HG03159 (cell line): Measurements from ENCODE around the gene AQP2.

ENCODE experiments used
- ATAC-seq: cut with Tn5 transposase; IDR thresholded peaks from one replicate; pipeline ENCODE4 v1.9.1; 2021; ENCODE audit warnings: mild to moderate bottlenecking, moderate library complexity; ENCODE audit not compliant: unreplicated experiment

AQP2 gene

GRCh38 chr12:49954863-49955830 lies 4.6 kb downstream of the AQP2 start:
- no peak for ATAC-seq

DNA sequence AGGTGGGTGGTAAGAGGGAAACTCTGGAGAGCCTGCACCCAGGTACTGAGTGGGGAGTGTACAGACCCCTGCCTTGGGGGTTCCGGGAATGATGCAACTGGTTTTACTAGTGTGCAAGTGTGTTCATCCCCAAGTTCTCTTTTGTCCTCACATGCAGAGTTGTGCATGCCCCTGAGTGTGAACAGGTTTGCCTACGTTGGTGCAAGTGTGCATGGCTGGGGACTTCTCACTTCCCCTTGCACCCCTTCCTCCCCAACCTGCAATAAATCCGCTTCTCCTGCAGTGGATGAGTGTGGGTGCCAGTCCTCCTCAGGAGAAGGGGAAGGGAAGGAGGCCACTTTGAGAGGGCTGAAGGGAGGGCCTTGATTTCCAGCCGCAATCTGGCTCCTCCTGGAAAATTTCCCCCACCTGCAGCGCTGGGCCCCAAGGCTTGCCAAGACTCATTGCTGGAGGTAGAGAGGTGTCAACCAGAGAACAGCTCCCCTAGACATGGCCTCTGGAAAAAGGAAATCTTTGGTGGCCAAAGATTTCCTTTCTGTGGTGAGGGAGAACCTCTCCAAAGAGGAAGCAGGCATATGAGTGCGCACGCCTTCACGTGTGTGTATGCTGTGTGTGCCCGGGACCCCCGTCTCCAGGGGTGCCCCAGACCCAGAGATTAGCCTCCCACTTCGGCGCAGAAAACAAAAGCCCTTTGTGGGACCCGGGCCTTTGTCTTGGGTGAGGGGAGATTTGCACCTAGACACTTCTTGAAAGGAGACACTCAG lies 5.5 kb downstream of the AQP2 start:
- no peak for ATAC-seq

DNA sequence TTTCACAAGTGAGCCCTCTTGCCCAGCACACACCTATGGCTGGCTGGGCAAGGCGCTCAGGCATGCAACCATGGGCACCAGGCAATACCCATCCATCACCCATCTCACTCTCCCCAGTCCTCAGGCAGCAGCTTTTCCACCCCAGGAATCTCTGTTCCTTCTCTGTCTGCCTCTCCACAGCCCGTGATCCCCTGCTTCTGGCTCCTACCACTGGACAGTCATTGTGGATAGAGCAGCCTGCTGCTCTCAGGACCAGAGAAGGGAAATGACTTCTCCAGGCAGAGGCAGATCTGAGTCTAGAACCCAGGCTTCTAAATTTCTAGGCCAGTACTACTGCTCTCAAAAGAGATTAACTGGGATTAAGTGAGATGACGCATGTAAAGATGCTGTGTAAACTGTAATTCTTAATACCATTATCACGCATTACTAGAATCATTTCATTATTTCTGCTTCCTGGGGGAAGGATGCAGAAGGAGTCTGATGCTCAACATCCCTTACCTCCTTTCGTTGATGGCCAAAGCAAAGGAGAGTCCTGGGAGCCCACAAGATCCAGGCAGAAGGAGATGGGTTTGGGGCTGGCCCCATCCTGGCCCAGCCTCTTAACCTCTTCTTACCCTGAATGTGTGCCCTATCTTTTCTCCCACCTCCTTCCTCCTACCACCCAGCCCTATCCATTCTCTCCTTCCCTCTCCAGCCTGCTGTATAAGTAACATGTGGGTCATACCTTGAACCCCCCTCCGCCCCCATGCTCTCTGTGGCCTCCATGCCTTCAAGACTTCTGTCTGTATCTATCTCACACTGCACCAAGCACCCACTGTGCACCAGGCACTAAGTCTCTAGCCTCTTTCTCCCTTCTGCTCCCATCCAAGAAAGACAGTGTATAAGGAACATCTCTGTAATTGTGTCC lies 6.4 kb downstream of the AQP2 start:
- no peak for ATAC-seq

- ATAC-seq: no peak
These were observed 7.0 kb downstream of the AQP2 start for GRCh38 chr12:49957570-49957967.

- ATAC-seq: no peak
These were observed 9.3 kb downstream of the AQP2 start for GRCh38 chr12:49959685-49960473.

- no peak for ATAC-seq
These were observed 10.1 kb downstream of the AQP2 start for GRCh38 chr12:49960474-49961110.

DNA sequence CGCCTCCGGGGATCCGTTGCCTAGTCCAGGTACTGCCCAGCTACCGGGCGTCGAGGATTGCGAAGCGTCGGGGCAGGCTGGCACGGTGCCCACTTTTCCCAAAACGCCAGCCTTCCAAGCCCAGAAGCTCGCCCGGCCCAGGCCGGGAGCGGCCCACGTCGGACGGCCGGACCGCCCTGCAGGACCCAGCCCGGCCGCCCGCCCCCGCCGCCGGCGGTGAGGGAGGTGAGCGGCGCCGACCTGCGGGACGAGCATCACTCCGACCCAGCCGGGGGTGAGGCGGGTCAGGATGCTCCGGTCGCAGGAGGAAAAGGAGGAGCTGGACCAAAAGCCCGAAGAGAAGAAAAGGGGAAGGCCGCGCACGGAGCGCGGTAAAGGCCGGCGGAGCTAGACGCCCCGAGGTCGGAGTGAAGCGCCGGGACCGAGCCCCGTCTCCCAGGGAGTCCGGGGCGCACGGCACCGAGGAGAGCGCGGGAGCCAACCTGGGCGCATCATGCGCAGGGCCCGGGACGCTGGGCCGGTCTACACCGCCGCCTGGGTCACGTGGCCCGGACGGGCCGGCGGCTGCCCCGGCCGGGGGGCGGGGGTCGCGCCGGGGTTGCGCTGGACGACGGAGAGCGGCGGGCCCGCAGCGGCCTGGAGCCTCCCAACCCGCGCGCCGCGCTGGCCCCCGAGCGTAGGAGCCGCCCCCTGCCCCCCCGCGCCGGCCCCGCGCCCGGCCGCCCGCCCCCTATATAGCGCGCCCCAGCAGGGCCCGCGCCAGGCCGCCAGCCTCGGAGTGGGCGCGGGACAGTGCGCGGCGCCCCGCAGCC lies 10.8 kb downstream of the AQP2 start, which contains the start of gene AQP5:
AQP5 (plus strand) TSS at position 762 of the 812 bp plus-strand sequence. CDS start 146 bp downstream, outside the sequence.
- ATAC-seq: no peak

DNA sequence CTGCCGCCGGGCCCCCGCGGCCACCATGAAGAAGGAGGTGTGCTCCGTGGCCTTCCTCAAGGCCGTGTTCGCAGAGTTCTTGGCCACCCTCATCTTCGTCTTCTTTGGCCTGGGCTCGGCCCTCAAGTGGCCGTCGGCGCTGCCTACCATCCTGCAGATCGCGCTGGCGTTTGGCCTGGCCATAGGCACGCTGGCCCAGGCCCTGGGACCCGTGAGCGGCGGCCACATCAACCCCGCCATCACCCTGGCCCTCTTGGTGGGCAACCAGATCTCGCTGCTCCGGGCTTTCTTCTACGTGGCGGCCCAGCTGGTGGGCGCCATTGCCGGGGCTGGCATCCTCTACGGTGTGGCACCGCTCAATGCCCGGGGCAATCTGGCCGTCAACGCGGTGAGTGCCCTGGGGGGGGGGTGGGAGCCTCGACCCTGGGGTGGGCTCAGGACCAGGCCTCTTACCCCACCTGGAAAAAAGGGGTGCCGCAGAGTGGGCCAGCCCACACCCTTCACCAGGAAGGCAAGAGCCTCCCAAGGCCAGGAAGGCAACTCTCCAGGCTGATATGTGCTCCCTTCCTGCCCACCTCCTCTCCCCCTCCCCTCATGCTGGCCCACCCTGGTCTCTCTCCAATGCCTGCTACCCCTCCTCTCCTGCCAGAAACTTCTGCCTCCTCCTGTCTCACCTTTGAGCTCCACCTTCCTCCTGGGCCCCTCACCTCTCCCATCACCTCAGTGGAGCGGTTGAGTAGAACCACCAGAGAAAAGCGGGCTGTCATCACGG lies 11.6 kb downstream of the AQP2 start:
- ATAC-seq: no peak

- ATAC-seq: no peak
These were observed 12.6 kb downstream of the AQP2 start for GRCh38 chr12:49962861-49963765.

DNA sequence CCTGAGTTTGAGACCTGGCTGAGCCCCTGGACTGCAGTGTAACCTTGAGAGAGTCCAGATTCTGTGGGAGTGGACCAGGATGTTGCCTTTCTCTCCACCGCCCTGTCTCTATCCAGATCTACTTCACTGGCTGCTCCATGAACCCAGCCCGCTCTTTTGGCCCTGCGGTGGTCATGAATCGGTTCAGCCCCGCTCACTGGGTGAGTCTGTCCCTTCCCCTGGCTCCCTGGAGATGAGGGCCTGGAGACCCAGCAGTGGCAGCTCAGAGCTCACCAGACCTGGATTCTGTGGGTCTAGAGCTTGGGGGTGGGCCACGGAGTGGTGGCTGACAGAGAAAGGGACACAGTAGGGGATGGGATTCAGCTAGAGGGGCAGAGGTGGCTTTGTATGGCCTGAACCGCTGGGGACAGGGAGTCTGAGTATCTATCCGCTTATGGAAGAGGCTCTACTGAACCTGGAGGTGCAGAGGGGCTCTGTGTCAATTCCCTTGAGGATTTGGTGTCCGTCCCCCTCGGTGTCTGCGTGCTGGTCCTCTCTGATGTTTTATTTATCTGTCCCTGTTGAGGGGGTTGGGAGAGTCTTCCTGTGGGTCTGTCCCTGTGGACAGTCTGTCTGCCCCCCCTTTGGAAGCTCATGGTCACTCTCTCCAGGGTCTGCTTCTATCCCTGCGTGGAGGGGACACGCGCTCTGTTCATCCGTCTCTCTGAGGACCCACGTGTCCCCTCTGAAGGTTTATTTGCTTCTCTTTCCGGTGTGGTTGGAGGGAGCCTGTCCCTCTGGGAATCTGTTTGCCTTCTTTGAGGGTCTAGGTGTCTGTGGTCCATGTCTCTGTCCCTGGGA lies 13.7 kb downstream of the AQP2 start:
- ATAC-seq: no peak

GRCh38 chr12:49964849-49965624 lies 14.5 kb downstream of the AQP2 start:
- ATAC-seq: no peak

- ATAC-seq: no peak
These were observed 15.3 kb downstream of the AQP2 start for GRCh38 chr12:49965836-49966235.

DNA sequence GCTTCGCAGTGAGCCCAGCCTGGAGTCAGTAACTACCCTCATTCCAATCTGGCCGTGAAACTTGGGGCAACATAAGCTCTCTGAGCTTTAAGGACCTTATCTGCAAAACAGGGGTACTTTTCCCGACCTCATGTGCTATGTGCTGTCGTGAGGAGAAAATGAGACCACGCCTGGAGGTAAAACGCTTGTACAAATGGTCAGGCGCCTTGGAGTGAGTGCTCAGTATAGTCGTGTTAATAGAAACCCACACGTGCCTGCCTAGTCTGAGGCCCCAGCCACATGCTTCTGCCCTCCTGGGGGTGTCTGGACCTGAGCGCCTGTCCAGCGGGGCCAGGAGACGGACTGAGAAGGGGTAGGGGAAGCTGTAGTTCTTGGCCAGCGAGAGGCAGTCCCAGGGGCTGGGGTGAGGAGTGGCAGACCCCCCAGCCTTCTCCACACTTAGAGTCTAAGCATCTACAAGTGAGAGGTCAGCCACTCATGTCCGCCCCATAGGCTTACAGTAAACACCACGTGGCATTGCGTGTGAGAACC lies 16.0 kb downstream of the AQP2 start:
- ATAC-seq: no peak

- peak; percentile 69 for ATAC-seq
These were observed 16.7 kb downstream of the AQP2 start for GRCh38 chr12:49967042-49967776.
